Measurements from ENCODE around the gene ACSM2B.
"Not testable (repeated sequence)": the region's sequence is repeated elsewhere in the genome, so short reads cannot be mapped to it uniquely, and the experiment has no call there.

ACSM2B gene

GRCh38 chr16:20531795-20532194 is 44.4 kb downstream of the ACSM2B start:
- DNase-seq = not testable (repeated sequence)

- DNase-seq = no peak
These were observed 56.1 kb downstream of the ACSM2B start for GRCh38 chr16:20520103-20520502.

GRCh38 chr16:20519231-20519630 is 56.9 kb downstream of the ACSM2B start:
- no peak for DNase-seq

GRCh38 chr16:20517149-20517548 is 59.0 kb downstream of the ACSM2B start:
- DNase-seq = no peak

GRCh38 chr16:20515688-20516090 is 60.5 kb downstream of the ACSM2B start:
- no peak for DNase-seq

GRCh38 chr16:20510323-20510722 is 65.8 kb downstream of the ACSM2B start:
- no peak for DNase-seq

GRCh38 chr16:20507280-20507679 is 68.9 kb downstream of the ACSM2B start:
- DNase-seq = no peak

GRCh38 chr16:20504418-20504817 is 71.7 kb downstream of the ACSM2B start:
- no peak for DNase-seq

- not testable (repeated sequence) for DNase-seq
These were observed 84.7 kb downstream of the ACSM2B start for GRCh38 chr16:20491448-20491847.

- not testable (repeated sequence) for DNase-seq
These were observed 85.2 kb downstream of the ACSM2B start for GRCh38 chr16:20490994-20491393.

All from NCI-H187 (cell line).